Keratinocyte (primary cell): Measurements from ENCODE around the gene TMEM134.

Experiments
- EZH2 ChIP-seq: IDR thresholded peaks from one replicate; pipeline ENCODE4 v1.6.1; 2012; ENCODE audit warnings: inconsistent platforms, mild to moderate bottlenecking, low read length, moderate library complexity
- TF ChIP-seq, protein P1 (sequence below), 3 experiments: IDR thresholded peaks in 1 of 3; conservative IDR thresholded peaks in 1 of 3; optimal IDR thresholded peaks in 1 of 3; 2 replicates in 2 of 3; 3 replicates in 1 of 3; pipeline versions ENCODE3 to v1.5.1; 2011; ENCODE audit warnings: low read length in 3 of 3, mild to moderate bottlenecking in 3 of 3, moderate library complexity in 2 of 3, control low read depth in 1 of 3, inconsistent platforms in 1 of 3; ENCODE audit not compliant: insufficient read depth in 2 of 3; ENCODE audit errors: extremely low read depth in 1 of 3

DNA sequence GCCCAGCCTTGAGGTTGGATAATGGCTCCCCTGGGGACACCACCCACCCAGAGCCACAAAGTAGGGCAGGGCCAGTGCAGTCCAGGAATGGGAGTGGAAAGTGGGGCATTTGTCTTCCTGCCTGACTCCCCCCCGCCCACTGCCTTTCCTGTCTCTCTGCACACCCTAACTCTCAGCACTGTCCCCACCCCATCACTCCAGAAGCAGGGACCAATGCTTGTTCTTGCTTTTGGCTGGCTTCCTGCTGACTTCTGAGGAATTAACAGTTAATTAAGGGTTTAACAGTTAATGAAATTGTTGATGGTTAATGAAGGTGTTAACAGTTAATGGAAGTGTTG lies 31.4 kb upstream of the TMEM134 start:
- TF ChIP-seq, protein P1, sequence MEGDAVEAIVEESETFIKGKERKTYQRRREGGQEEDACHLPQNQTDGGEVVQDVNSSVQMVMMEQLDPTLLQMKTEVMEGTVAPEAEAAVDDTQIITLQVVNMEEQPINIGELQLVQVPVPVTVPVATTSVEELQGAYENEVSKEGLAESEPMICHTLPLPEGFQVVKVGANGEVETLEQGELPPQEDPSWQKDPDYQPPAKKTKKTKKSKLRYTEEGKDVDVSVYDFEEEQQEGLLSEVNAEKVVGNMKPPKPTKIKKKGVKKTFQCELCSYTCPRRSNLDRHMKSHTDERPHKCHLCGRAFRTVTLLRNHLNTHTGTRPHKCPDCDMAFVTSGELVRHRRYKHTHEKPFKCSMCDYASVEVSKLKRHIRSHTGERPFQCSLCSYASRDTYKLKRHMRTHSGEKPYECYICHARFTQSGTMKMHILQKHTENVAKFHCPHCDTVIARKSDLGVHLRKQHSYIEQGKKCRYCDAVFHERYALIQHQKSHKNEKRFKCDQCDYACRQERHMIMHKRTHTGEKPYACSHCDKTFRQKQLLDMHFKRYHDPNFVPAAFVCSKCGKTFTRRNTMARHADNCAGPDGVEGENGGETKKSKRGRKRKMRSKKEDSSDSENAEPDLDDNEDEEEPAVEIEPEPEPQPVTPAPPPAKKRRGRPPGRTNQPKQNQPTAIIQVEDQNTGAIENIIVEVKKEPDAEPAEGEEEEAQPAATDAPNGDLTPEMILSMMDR (optimal IDR thresholded peaks at IDR 0.05 in 1 of 3, IDR thresholded peaks at IDR 0.05 in 1 of 3, conservative IDR thresholded peaks at IDR 0.05 in 1 of 3; ENCODE audit: extremely low read depth in 1 of 3, insufficient read depth in 2 of 3, low read length in 3 of 3): no peak
- TF ChIP-seq EZH2: no peak
